Psoas muscle (tissue), 8 donors: ENCODE measurements around the gene MRPL27. TPM values are rescaled to one million over a fixed set of nuclear protein-coding genes. Genes with fewer than 3 reads are reported as not detected.

Experiments
- ATAC-seq, 4 donors: fragments of 200-7000 bp; cut with Tn5 transposase; one replicate each; pipeline ENCODE4 v1.9.1; 2020; ENCODE audit warnings: moderate library complexity in 3 of 4, mild to moderate bottlenecking in 2 of 4
- DNase-seq, 2 donors: peaks; one replicate each; pipeline ENCODE4 v3.0.0-alpha.2; 2020
- H3K27ac ChIP-seq: fragments of 200-600 bp; one replicate; pipeline ENCODE4 v1.8.0; 2022
- H3K27me3 ChIP-seq, 3 donors: fragments of 200-600 bp in 1 of 3; one replicate each; pipeline versions ENCODE4 v1.6.1 to v1.8.0; 2013 to 2022; ENCODE audit warnings: low read length in 2 of 3, mild to moderate bottlenecking in 2 of 3, moderate library complexity in 1 of 3; ENCODE audit not compliant: insufficient read depth in 3 of 3
- H3K36me3 ChIP-seq, 2 donors: fragments of 200-600 bp in 1 of 2; one replicate each; pipeline versions ENCODE4 v1.6.1 to v1.8.0; 2013 to 2022; ENCODE audit warnings: low read depth in 1 of 2, mild to moderate bottlenecking in 1 of 2, moderate library complexity in 1 of 2; ENCODE audit not compliant: insufficient read depth in 1 of 2
- H3K4me1 ChIP-seq: fragments of 200-600 bp; one replicate; pipeline ENCODE4 v1.8.0; 2022
- H3K4me3 ChIP-seq: fragments of 200-600 bp; one replicate; pipeline ENCODE4 v1.8.0; 2022; ENCODE audit warnings: mild to moderate bottlenecking
- H3K9me3 ChIP-seq: fragments of 200-600 bp; one replicate; pipeline ENCODE4 v1.8.0; 2022
- WGBS, 3 donors: extraction: QIAGEN DNeasy Blood & Tissue Kit; methylation state at CpG; one replicate each; pipeline versions ENCODE4 v1.1.6 to v1.1.7; 2013; 5-methylcytosine and 5-hydroxymethylcytosine counted together
- intact Hi-C, 2 donors: fragments of 100-400 bp; cut with DNase I; formaldehyde crosslinking; loops; one replicate each; pipeline versions ENCODE4 v1.11.0 to v1.14.2; 2022
- polyA plus RNA-seq, 3 donors: library from polyadenylated mRNA; stranded (reverse); fragments of 200-250 nt; gene quantifications; one replicate each; pipeline ENCODE4 v1.2.3, GENCODE V29; 2013
- total RNA-seq, 4 donors: library from RNA; stranded (reverse); fragmentation: NEBNext Ultra II Directional in 2 of 4; extraction: Animal tissue kit (Norgen Biotek cat#: 25700) in 2 of 4; gene quantifications; one replicate each; pipeline versions ENCODE4 v1.2.1 to v1.2.4, GENCODE V29; 2021 to 2023
- TF ChIP-seq, protein P1 (sequence below): fragments of 200-600 bp; IDR thresholded peaks from one replicate; pipeline ENCODE4 v1.8.0; 2022; ENCODE audit warnings: antibody characterized with exemption
- donor health status: healthy with polysubstance abuse.
- donor health status: DM: no; HTN: no; CAD: no; lungs with moderate emphysema.
- donor health status: Bipolar disorder and iron deficiency.
- donor health status: healthy.
- donor health status: DM: yes; HTN: yes; CAD: no.
- donor health status: DM: no; HTN: no; CAD: no.
- donor health status: DM: no; HTN: no; CAD: no.
- donor health status: DM: yes; HTN: yes; CAD: no.

The MRPL27 gene
- total and polyA plus RNA-seq, 7 donors: 70.7 to 468 (median 128) TPM

DNA sequence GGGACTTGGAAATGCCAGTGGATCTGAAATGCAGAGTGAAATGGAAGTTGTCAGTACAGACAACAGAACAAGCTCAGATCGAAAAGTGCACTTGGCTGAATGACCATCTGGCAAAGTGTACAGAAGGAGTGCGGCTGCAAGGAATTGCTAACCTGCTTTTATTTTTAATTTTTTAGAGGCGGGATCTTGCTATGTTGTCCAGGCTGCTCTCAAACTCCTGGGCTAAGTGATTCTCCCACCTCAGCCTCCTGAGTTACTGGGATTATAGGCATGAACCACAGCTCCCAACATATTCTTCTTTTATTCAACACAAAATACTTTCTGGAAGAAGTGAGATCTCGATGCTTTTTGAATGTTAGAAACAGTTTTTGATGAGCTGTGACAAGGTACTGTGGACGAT, 20.7 kb upstream of the MRPL27 start:
- Histone ChIP-seq H3K4me3 (no peak overlapping the region), H3K36me3 (peaks cover 25 to 63% of the 10 kb centered on the region in 2 donors), H3K27me3 (no peaks in the 10 kb centered on the region), H3K9me3 (no peaks in the 10 kb centered on the region), H3K4me1 (peaks cover 17% of the 10 kb centered on the region), H3K27ac (no peak overlapping the region)
- WGBS, 3 donors: 85 to 88% (median 86%) methylated on average over 5 of the region's 5 CpGs
- TF ChIP-seq, protein P1, sequence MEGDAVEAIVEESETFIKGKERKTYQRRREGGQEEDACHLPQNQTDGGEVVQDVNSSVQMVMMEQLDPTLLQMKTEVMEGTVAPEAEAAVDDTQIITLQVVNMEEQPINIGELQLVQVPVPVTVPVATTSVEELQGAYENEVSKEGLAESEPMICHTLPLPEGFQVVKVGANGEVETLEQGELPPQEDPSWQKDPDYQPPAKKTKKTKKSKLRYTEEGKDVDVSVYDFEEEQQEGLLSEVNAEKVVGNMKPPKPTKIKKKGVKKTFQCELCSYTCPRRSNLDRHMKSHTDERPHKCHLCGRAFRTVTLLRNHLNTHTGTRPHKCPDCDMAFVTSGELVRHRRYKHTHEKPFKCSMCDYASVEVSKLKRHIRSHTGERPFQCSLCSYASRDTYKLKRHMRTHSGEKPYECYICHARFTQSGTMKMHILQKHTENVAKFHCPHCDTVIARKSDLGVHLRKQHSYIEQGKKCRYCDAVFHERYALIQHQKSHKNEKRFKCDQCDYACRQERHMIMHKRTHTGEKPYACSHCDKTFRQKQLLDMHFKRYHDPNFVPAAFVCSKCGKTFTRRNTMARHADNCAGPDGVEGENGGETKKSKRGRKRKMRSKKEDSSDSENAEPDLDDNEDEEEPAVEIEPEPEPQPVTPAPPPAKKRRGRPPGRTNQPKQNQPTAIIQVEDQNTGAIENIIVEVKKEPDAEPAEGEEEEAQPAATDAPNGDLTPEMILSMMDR: no peak
- no peak for ATAC-seq
- intact Hi-C loops: no loop called here
- DNase-seq: no peak

DNA sequence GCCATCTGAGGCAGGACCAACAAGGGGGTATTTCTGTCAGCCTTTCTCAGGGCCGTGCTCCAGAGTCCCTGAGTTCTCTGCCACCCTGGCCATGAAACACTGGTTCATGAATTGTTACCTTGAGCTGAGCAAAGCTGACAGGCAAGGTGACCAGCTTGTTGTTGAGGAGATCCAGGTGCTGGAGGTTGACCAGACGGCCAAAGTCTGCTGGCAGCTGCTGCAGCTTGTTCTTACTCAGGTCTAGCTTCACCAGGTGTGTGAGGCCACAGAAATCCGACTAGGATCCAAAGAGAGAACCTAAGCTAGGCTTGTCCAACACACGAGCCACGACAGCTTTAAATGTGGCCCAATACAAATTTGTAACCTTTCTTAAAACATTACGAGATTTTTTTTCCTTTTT, 19.6 kb upstream of the MRPL27 start:
- H3K9me3 ChIP-seq: no peaks in the 10 kb centered on the region
- WGBS, 3 donors: 85 to 93% (median 91%) methylated on average over 6 of the region's 6 CpGs
- H3K4me1 ChIP-seq: peaks cover 17% of the 10 kb centered on the region
- intact Hi-C loops: no loop called here
- ATAC-seq (no peak), DNase-seq (no peak)
- no peak overlapping the region for H3K4me3 ChIP-seq
- H3K36me3 ChIP-seq: peaks cover 25 to 74% of the 10 kb centered on the region in 2 donors
- no peak overlapping the region for H3K27ac ChIP-seq
- no peaks in the 10 kb centered on the region for H3K27me3 ChIP-seq
- TF ChIP-seq, protein P1: no peak

DNA sequence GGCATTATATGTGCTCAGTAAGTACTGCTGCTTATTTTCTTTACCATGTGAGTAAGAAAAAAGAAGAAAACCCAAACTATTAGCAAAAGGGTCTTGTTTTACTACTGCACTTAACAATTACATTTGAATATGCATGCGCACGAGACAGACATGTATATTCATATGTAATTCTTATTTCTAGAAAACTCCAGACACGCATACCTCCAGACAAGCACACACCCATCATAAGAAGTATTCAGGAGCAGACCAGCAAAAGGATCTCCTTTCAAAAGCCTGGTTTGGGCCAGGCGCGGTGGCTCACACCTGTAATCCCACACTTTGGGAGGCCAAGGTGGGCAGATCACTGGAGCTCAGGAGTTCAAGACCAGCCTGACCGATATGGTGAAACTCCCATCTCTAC, 16.6 kb upstream of the MRPL27 start:
- H3K27me3 ChIP-seq: no peaks in the 10 kb centered on the region
- ATAC-seq (no peak), DNase-seq (no peak)
- WGBS, 3 donors: 95 to 98% (median 98%) methylated on average over 6 of the region's 6 CpGs
- no peaks in the 10 kb centered on the region for H3K9me3 ChIP-seq
- H3K4me3 ChIP-seq: no peak overlapping the region
- peaks cover 28 to 100% of the 10 kb centered on the region in 2 donors for H3K36me3 ChIP-seq
- H3K4me1 ChIP-seq: no peaks in the 10 kb centered on the region
- intact Hi-C loops: no loop called here
- TF ChIP-seq, protein P1: no peak
- H3K27ac ChIP-seq: no peak overlapping the region

DNA sequence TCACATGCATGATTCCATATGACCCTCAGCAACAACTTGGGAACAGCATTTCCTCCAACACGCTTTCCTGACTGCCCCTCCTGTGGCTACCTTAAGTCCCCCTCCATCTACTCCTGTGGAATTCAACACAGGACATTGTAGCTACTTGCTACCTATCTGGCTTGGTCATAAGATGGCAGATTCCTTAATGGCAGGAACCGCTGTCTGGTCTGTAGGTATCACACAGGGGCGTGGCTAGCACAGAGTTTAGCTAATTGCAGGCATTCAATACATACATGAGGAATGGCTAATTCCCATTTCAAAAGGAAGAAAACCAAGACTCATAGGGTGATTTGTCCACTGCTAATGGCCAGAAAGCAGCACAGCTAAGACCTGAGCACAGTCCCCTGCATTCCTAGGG, 15.7 kb upstream of the MRPL27 start:
- Histone ChIP-seq H3K4me1 (no peaks in the 10 kb centered on the region), H3K27ac (no peak overlapping the region), H3K9me3 (no peaks in the 10 kb centered on the region), H3K4me3 (no peak overlapping the region), H3K36me3 (peaks cover 28 to 100% of the 10 kb centered on the region in 2 donors), H3K27me3 (no peaks in the 10 kb centered on the region)
- WGBS, 3 donors: 96 to 99% (median 97%) methylated on average over 3 of the region's 3 CpGs
- ATAC-seq (no peak), DNase-seq (no peak)
- intact Hi-C loops: no loop called here
- TF ChIP-seq, protein P1: no peak

DNA sequence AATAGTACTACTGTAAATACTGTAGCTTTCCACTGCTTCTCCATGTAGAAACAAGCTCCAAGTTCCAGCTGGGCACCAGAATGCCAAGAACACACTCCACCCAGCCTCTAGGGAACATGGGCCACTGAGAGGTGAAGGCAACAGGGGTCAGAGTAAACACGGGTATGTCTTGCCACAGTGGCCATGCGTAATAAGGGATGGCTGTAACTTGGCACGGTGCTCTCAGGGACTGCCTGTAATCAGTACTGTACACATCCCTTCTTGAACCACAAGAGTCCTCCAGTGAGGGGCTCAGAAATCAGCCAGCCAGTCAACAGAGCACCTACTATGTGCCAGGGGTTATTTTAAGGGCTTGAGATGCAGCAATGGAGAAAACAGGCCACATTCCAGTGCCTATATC, 13.5 kb upstream of the MRPL27 start:
- H3K4me1 ChIP-seq: peaks cover 8% of the 10 kb centered on the region
- H3K27ac ChIP-seq: no peak overlapping the region
- TF ChIP-seq, protein P1: no peak
- H3K9me3 ChIP-seq: no peaks in the 10 kb centered on the region
- peaks cover 22 to 100% of the 10 kb centered on the region in 2 donors for H3K36me3 ChIP-seq
- intact Hi-C loops: no loop called here
- peak in 1 of 4 donors; percentile 19 for ATAC-seq
- H3K27me3 ChIP-seq: no peaks in the 10 kb centered on the region
- no peak overlapping the region for H3K4me3 ChIP-seq
- DNase-seq: no peak
- WGBS, 3 donors: 62 to 67% (median 65%) methylated on average over 3 of the region's 3 CpGs
